DOHH2 (cell line): ENCODE measurements around the gene UTS2R.
A peak's percentile ranks its signal among the peaks of the same experiment; 100 is the strongest.

Experiments used
- H3F3A ChIP-seq: fragments of 200-600 bp; sonication (generic), shearing (Covaris generic); 2 replicates; pipeline ENCODE4 v1.6.0; 2016; ENCODE audit warnings: antibody characterized with exemption, mild to moderate bottlenecking; ENCODE audit not compliant: control insufficient read depth, insufficient read depth
- H3K27ac ChIP-seq: fragments of 200-600 bp; sonication (generic); 2 replicates; pipeline ENCODE4 v1.5.1; 2014; ENCODE audit warnings: low read depth, mild to moderate bottlenecking, low read length, moderate library complexity
- H3K27me3 ChIP-seq: fragments of 200-600 bp; sonication (generic); 2 replicates; pipeline ENCODE4 v1.6.1; 2014; ENCODE audit warnings: mild to moderate bottlenecking, low read length, mixed read lengths; ENCODE audit not compliant: control insufficient read depth
- H3K36me3 ChIP-seq: fragments of 200-600 bp; sonication (generic); 2 replicates; pipeline ENCODE4 v1.6.1; 2014; ENCODE audit warnings: mild to moderate bottlenecking, low read length, moderate library complexity, mixed read lengths; ENCODE audit not compliant: control insufficient read depth
- H3K4me1 ChIP-seq: fragments of 200-600 bp; sonication (generic); 2 replicates; pipeline ENCODE4 v1.6.1; 2014; ENCODE audit warnings: mild to moderate bottlenecking, low read length, mixed read lengths; ENCODE audit not compliant: control insufficient read depth
- H3K4me2 ChIP-seq: fragments of 200-600 bp; sonication (generic); 2 replicates; pipeline ENCODE4 v1.6.0; 2014; ENCODE audit warnings: mild to moderate bottlenecking, low read length, moderate library complexity
- H3K4me3 ChIP-seq: fragments of 200-600 bp; sonication (generic); 2 replicates; pipeline ENCODE4 v1.5.1; 2014; ENCODE audit warnings: mild to moderate bottlenecking, low read length, mixed read lengths
- H3K79me2 ChIP-seq: fragments of 200-600 bp; sonication (generic); 2 replicates; pipeline ENCODE4 v1.6.1; 2014; ENCODE audit warnings: mild to moderate bottlenecking, low read length, mixed read lengths; ENCODE audit not compliant: control insufficient read depth
- H3K9me2 ChIP-seq: fragments of 200-600 bp; sonication (generic); replicated peaks from 2 replicates; pipeline ENCODE4 v1.6.1; 2014; ENCODE audit warnings: mild to moderate bottlenecking, low read length, mixed read lengths; ENCODE audit not compliant: control insufficient read depth
- H3K9me3 ChIP-seq: fragments of 200-600 bp; sonication (generic); 2 replicates; pipeline ENCODE4 v1.6.1; 2014; ENCODE audit warnings: antibody characterized with exemption, low read length, mixed read lengths; ENCODE audit not compliant: control insufficient read depth, insufficient read depth
- H4K20me1 ChIP-seq: fragments of 200-600 bp; sonication (generic); 2 replicates; pipeline ENCODE4 v1.6.0; 2014; ENCODE audit warnings: low read depth, mild to moderate bottlenecking, antibody characterized with exemption, low read length, moderate library complexity; ENCODE audit not compliant: control insufficient read depth, insufficient read depth
- EZH2phosphoT487 ChIP-seq: fragments of 200-600 bp; sonication (generic); IDR thresholded peaks from 2 replicates; pipeline ENCODE4 v1.6.1; 2017; ENCODE audit warnings: borderline replicate concordance, mild to moderate bottlenecking, antibody characterized with exemption, low read length, moderate library complexity, mixed read lengths
- TF ChIP-seq, protein P1 (sequence below): fragments of 200-600 bp; sonication (generic); IDR thresholded peaks from one replicate; pipeline ENCODE4 v1.5.1; 2014; ENCODE audit warnings: antibody characterized with exemption, mild to moderate bottlenecking, low read depth, low read length; ENCODE audit not compliant: poor library complexity, severe bottlenecking

UTS2R gene

DNA sequence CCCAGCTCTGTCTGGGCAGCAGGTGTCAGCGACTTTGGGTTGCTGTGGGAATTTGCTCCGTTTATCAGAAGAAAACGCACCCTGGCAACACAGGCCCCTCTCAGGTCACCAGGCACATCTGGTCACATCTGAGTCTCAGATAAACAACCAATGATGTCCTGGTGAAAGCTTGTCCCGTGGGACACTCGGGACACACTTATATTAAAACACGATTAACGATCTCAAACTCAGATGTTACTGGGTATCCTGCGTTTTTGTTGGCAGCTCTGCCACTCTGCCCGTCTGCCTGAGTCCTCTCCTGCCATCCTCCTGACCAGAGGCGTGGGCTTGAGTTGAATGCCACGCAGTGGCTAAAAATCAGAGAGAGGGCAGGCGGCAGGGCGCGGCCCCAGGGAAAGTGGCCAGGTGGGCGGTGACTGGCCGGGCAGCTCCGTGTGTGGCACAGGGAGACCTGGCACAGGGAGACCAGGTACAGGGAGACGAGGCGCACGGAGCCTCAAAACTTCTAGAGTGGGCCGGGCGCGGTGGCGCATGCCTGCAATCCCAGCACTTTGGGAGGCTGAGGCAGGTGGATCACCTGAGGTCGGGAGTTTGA lies 40.1 kb upstream of the UTS2R start:
- Histone ChIP-seq H3K36me3 (no peaks in the 10 kb centered on the region), H3K79me2 (no peaks in the 10 kb centered on the region), H3K4me3 (no peak overlapping the region), H3K9me3 (no peaks in the 10 kb centered on the region), H3K4me1 (peaks cover 28% of the 10 kb centered on the region), H4K20me1 (no peaks in the 10 kb centered on the region), H3K27ac (no peak overlapping the region), H3K27me3 (peaks cover 63% of the 10 kb centered on the region), H3K4me2 (no peak overlapping the region), H3K9me2 (no peaks in the 10 kb centered on the region), H3F3A (peaks cover 4% of the 10 kb centered on the region; the same call in 1 of the 2 replicates)
- TF ChIP-seq, protein P1, sequence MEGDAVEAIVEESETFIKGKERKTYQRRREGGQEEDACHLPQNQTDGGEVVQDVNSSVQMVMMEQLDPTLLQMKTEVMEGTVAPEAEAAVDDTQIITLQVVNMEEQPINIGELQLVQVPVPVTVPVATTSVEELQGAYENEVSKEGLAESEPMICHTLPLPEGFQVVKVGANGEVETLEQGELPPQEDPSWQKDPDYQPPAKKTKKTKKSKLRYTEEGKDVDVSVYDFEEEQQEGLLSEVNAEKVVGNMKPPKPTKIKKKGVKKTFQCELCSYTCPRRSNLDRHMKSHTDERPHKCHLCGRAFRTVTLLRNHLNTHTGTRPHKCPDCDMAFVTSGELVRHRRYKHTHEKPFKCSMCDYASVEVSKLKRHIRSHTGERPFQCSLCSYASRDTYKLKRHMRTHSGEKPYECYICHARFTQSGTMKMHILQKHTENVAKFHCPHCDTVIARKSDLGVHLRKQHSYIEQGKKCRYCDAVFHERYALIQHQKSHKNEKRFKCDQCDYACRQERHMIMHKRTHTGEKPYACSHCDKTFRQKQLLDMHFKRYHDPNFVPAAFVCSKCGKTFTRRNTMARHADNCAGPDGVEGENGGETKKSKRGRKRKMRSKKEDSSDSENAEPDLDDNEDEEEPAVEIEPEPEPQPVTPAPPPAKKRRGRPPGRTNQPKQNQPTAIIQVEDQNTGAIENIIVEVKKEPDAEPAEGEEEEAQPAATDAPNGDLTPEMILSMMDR, result no peak
- TF ChIP-seq EZH2phosphoT487, result no peak

DNA sequence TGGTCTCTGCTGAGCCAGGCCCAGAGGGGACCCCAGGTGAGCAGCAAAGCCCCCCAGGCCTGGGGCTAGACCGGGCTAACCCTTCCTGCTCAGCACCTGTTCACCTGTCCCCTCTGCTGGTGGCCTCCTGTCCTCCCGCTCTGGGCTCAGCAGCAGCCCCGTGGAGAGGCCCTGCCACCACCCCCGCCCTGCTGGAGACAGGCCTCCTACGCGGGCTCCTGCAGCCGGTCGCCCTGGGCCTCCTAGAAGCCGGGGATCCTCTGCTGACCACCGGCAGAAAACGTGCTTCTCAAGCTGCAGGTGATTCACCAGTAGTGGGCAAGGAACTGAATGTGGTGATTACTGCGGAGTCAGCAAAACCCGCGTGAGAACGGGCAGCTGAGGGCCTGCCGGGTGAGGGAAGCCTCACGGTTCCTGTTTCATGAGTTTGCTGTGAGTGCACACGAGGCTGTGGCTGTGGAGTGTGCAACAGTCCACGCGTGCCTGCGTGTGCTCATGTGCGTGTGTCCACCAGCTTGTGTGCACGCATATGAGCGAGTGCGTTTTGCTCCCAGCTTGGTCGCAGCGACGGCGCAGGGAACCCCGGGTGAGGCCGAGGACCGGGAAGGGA lies 38.8 kb upstream of the UTS2R start:
- Histone ChIP-seq H3K9me3 (no peaks in the 10 kb centered on the region), H3K9me2 (no peaks in the 10 kb centered on the region), H3K4me3 (no peak overlapping the region), H3K4me2 (no peak overlapping the region), H3F3A (peaks cover 4% of the 10 kb centered on the region; the same call in 1 of the 2 replicates), H3K27me3 (peaks cover 71% of the 10 kb centered on the region), H3K4me1 (peaks cover 28% of the 10 kb centered on the region), H3K27ac (no peak overlapping the region), H4K20me1 (no peaks in the 10 kb centered on the region), H3K79me2 (no peaks in the 10 kb centered on the region), H3K36me3 (no peaks in the 10 kb centered on the region)
- TF ChIP-seq, protein P1, result no peak
- TF ChIP-seq EZH2phosphoT487, result no peak

DNA sequence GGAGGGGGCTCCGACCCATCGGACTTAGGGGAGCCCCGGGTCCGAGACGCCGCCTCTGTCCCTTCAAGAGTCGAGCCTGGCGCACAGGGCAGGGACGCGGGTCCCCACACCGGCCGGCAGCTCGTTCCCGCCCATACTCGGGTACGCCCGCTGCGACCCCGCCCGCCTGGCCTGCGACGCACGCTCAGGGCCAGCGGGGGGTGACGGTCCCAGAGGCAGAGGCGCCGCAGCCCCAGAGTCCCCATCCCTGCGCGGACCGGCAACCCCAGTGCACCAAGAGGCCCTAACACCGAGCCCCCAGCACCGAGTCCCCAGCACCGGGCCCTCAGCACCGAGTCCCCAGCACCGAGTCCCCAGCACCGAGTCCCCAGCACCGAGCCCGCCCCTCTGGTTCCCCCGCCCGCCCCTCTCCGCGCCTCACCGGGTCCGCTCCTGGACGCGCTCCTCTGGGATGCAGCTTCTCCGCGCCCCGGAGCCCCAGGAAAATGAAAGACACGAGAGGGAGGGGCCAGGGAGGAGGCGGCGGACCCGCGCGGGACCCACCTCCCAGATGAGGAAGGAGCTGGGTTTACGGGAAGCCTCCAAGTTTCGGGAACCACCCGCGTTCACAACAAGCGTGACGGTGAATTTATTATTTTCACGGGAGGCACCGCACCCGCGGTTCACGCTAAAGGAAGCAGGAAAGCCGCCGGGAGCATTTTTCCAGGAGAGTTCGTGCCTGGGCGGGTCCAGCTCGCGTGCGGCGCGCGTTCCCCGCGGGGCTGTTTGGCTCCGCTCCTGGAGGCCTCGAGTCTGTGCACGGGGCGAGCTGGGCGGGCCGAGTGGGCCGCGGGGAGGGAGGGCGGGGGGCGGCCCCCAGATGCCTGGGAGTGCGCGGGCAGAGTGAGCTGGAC lies 38.0 kb upstream of the UTS2R start, which contains the start of gene SECTM1:
TSS of gene SECTM1 (minus strand) at position 488 of the 893 bp plus-strand sequence. CDS start 6,526 bp downstream, outside the sequence.
- peaks cover 75% of the 10 kb centered on the region for H3K27me3 ChIP-seq
- no peaks in the 10 kb centered on the region for H3K9me2 ChIP-seq
- no peak within 1 kb of the TSS for H3K27ac ChIP-seq
- no peak for TF ChIP-seq EZH2phosphoT487
- TF ChIP-seq, protein P1, result no peak
- no peaks in the 10 kb centered on the region for H3K36me3 ChIP-seq
- H3K4me1 ChIP-seq, result peaks cover 28% of the 10 kb centered on the region
- no peaks in the 10 kb centered on the region for H3K9me3 ChIP-seq
- no peaks in the 10 kb centered on the region for H3K79me2 ChIP-seq
- H3K4me2 ChIP-seq, result peak within 1 kb of the TSS; percentile 61
- peak within 1 kb of the TSS; percentile 49 for H3K4me3 ChIP-seq
- H3F3A ChIP-seq, result peaks cover 4% of the 10 kb centered on the region
- H4K20me1 ChIP-seq, result no peaks in the 10 kb centered on the region
